GM21367 (cell line): ENCODE data around the gene ARHGAP44.

Source experiments
- ATAC-seq: cut with Tn5 transposase; IDR thresholded peaks from one replicate; pipeline ENCODE4 v1.9.1; 2021; ENCODE audit not compliant: unreplicated experiment

The ARHGAP44 gene

GRCh38 chr17:12992676-12993075 lies 203.4 kb downstream of the ARHGAP44 start:
- no peak for ATAC-seq

- ATAC-seq, result no peak
Measured at GRCh38 chr17:12993631-12994030, 204.3 kb downstream of the ARHGAP44 start.

- ATAC-seq, result no peak
Measured at GRCh38 chr17:12994341-12995074, 205.2 kb downstream of the ARHGAP44 start.

- ATAC-seq, result no peak
Measured at GRCh38 chr17:12995106-12995895, 206.0 kb downstream of the ARHGAP44 start.

GRCh38 chr17:12995896-12996295 lies 206.6 kb downstream of the ARHGAP44 start:
- ATAC-seq, result no peak

- no peak for ATAC-seq
Measured at GRCh38 chr17:12996357-12996756, 207.1 kb downstream of the ARHGAP44 start.

GRCh38 chr17:12996941-12997340 lies 207.6 kb downstream of the ARHGAP44 start:
- ATAC-seq, result no peak

GRCh38 chr17:12998461-12998860 lies 209.2 kb downstream of the ARHGAP44 start:
- no peak for ATAC-seq

GRCh38 chr17:12998874-12999273 lies 209.6 kb downstream of the ARHGAP44 start:
- no peak for ATAC-seq

- ATAC-seq, result no peak
Measured at GRCh38 chr17:13000561-13000960, 211.3 kb downstream of the ARHGAP44 start.

GRCh38 chr17:13001991-13002615 lies 212.8 kb downstream of the ARHGAP44 start:
- no peak for ATAC-seq

- no peak for ATAC-seq
Measured at GRCh38 chr17:13002761-13003453, 213.6 kb downstream of the ARHGAP44 start.

GRCh38 chr17:13003454-13003851 lies 214.2 kb downstream of the ARHGAP44 start:
- no peak for ATAC-seq

- ATAC-seq, result no peak
Measured at GRCh38 chr17:13003927-13004326, 214.6 kb downstream of the ARHGAP44 start.

- no peak for ATAC-seq
Measured at GRCh38 chr17:13004336-13004735, 215.0 kb downstream of the ARHGAP44 start.

- no peak for ATAC-seq
Measured at GRCh38 chr17:13005530-13005929, 216.2 kb downstream of the ARHGAP44 start.

GRCh38 chr17:13008461-13008860 lies 219.2 kb downstream of the ARHGAP44 start:
- ATAC-seq, result no peak

GRCh38 chr17:13010959-13011358 lies 221.7 kb downstream of the ARHGAP44 start:
- no peak for ATAC-seq

- no peak for ATAC-seq
Measured at GRCh38 chr17:13014801-13015200, 225.5 kb downstream of the ARHGAP44 start.

GRCh38 chr17:13016881-13017654 lies 227.8 kb downstream of the ARHGAP44 start:
- peak; percentile 14 for ATAC-seq
